Measurements from ENCODE around the gene BPIFB4.
"Not testable (repeated sequence)": the region's sequence is repeated elsewhere in the genome, so short reads cannot be mapped to it uniquely, and the experiment has no call there.

The BPIFB4 gene

DNA sequence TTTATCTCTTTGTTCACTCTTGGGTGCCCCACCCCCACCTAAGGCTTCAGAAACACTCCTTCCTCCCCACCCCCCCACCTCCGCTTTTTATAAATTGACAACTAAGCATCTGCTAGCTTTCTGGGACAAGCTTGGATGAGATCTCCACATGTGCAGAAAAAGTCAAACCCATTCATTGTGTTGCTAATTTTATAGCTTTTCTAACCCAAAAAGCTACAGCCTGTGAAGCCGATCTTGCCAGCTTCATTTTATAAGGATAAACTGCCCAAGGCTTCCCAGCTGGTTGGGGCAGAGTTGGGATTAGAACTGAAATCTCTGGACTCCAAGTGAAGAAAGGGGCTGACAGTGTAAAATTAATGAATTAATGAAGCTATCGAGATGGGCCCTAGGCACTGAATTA lies 24.1 kb downstream of the BPIFB4 start:
- Histone ChIP-seq H3K36me3 (ENCODE audit: control insufficient read depth, insufficient read depth, low read length) (no peaks in the 10 kb centered on the region), H3K9me3 (ENCODE audit: control insufficient read depth, insufficient read depth, low read length) (no peaks in the 10 kb centered on the region), H3K27me3 (ENCODE audit: control insufficient read depth, insufficient read depth, low read length) (no peaks in the 10 kb centered on the region), H3K4me3 (ENCODE audit: low read length) (no peak overlapping the region), H3K4me1 (ENCODE audit: control insufficient read depth, insufficient read depth, low read length) (no peaks in the 10 kb centered on the region), H3K27ac (ENCODE audit: low read length) (no peak overlapping the region)
- no peak for DNase-seq (ENCODE audit: low read depth, low spot score)
- no CpG with 5 or more reads among the region's 3 CpGs for WGBS (ENCODE audit: insufficient coverage, insufficient read length)

- Histone ChIP-seq H3K27ac (ENCODE audit: low read length) (no peak overlapping the region), H3K27me3 (ENCODE audit: control insufficient read depth, insufficient read depth, low read length) (no peaks in the 10 kb centered on the region), H3K9me3 (ENCODE audit: control insufficient read depth, insufficient read depth, low read length) (no peaks in the 10 kb centered on the region), H3K4me3 (ENCODE audit: low read length) (no peak overlapping the region), H3K4me1 (ENCODE audit: control insufficient read depth, insufficient read depth, low read length) (no peaks in the 10 kb centered on the region), H3K36me3 (ENCODE audit: control insufficient read depth, insufficient read depth, low read length) (no peaks in the 10 kb centered on the region)
- no CpG with 5 or more reads among the region's 3 CpGs for WGBS (ENCODE audit: insufficient coverage, insufficient read length)
- no peak for DNase-seq (ENCODE audit: low read depth, low spot score)
These were observed 24.9 kb downstream of the BPIFB4 start for GRCh38 chr20:33104336-33104735.

GRCh38 chr20:33105316-33105924 lies 26.0 kb downstream of the BPIFB4 start:
- Histone ChIP-seq H3K4me1 (ENCODE audit: control insufficient read depth, insufficient read depth, low read length) (no peaks in the 10 kb centered on the region), H3K4me3 (ENCODE audit: low read length) (no peak overlapping the region), H3K36me3 (ENCODE audit: control insufficient read depth, insufficient read depth, low read length) (no peaks in the 10 kb centered on the region), H3K27ac (ENCODE audit: low read length) (no peak overlapping the region), H3K27me3 (ENCODE audit: control insufficient read depth, insufficient read depth, low read length) (no peaks in the 10 kb centered on the region), H3K9me3 (ENCODE audit: control insufficient read depth, insufficient read depth, low read length) (no peaks in the 10 kb centered on the region)
- DNase-seq (ENCODE audit: low read depth, low spot score), result no peak
- WGBS (ENCODE audit: insufficient coverage, insufficient read length), result no CpG with 5 or more reads among the region's 8 CpGs

DNA sequence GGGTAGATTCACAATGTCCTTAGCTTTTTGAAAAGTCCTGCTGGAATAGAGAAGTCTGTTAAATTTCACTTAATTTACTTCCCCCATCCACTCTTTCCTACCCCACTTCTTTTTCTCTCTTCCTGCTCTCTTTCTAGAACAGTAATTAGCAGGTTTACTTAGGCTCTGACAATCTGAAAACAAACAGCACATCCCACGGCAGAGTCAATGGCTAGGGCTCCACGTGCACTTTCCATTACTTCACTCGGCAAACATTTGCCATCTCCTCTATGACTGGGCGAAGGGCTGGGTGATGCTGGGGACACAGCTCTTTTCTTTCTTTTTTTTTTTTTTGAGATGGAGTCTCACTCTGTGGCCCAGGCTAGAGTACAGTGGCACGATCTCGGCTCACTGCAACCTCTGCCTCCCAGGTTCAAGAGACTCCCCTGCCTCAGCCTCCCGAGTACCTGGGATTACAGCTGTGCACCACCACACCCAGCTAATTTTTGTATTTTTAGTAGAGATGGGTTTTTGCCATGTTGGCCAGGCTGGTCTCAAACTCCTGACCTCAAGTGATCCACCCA lies 26.7 kb downstream of the BPIFB4 start:
- not testable (repeated sequence) for DNase-seq (ENCODE audit: low read depth, low spot score)

DNA sequence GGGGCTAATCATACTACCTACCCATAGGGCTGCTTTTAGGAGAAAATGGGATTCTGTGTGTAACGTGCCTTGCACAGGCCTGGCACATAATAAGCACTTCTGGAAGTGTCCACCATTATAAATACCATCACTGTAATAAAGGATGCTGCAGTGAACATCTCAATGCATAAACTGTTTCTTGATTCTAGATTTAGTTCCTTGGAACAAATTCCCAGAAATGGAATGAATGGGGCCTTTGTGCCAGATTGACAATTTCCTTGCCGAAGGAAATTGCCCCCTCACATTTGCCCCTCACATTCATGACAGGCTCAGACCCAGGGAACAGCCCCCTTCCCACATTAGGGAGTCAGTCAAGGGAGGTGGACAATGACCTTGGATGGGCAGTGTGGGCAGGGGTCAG lies 29.2 kb downstream of the BPIFB4 start:
- WGBS (ENCODE audit: insufficient coverage, insufficient read length), result no CpG with 5 or more reads among the region's 2 CpGs
- H3K27ac ChIP-seq (ENCODE audit: low read length), result no peak overlapping the region
- no peaks in the 10 kb centered on the region for H3K27me3 ChIP-seq (ENCODE audit: control insufficient read depth, insufficient read depth, low read length)

More for the DNA sequence above, 26.7 kb downstream of the BPIFB4 start:
- WGBS (ENCODE audit: insufficient coverage, insufficient read length), result no CpG with 5 or more reads among the region's 7 CpGs
- H3K4me1 ChIP-seq (ENCODE audit: control insufficient read depth, insufficient read depth, low read length); H3K9me3 ChIP-seq (ENCODE audit: control insufficient read depth, insufficient read depth, low read length); H3K4me3 ChIP-seq (ENCODE audit: low read length); H3K27me3 ChIP-seq (ENCODE audit: control insufficient read depth, insufficient read depth, low read length); H3K36me3 ChIP-seq (ENCODE audit: control insufficient read depth, insufficient read depth, low read length); H3K27ac ChIP-seq (ENCODE audit: low read length): not testable (repeated sequence)

GRCh38 chr20:33110147-33110825 lies 30.8 kb downstream of the BPIFB4 start:
- Histone ChIP-seq H3K9me3 (ENCODE audit: control insufficient read depth, insufficient read depth, low read length) (no peaks in the 10 kb centered on the region), H3K27ac (ENCODE audit: low read length) (no peak overlapping the region), H3K27me3 (ENCODE audit: control insufficient read depth, insufficient read depth, low read length) (no peaks in the 10 kb centered on the region), H3K4me1 (ENCODE audit: control insufficient read depth, insufficient read depth, low read length) (no peaks in the 10 kb centered on the region), H3K36me3 (ENCODE audit: control insufficient read depth, insufficient read depth, low read length) (no peaks in the 10 kb centered on the region), H3K4me3 (ENCODE audit: low read length) (no peak overlapping the region)
- no peak for DNase-seq (ENCODE audit: low read depth, low spot score)
- WGBS (ENCODE audit: insufficient coverage, insufficient read length), result no CpG with 5 or more reads among the region's 8 CpGs

More for the DNA sequence above, 29.2 kb downstream of the BPIFB4 start:
- DNase-seq (ENCODE audit: low read depth, low spot score), result no peak
- Histone ChIP-seq H3K9me3 (ENCODE audit: control insufficient read depth, insufficient read depth, low read length) (no peaks in the 10 kb centered on the region), H3K36me3 (ENCODE audit: control insufficient read depth, insufficient read depth, low read length) (no peaks in the 10 kb centered on the region), H3K4me1 (ENCODE audit: control insufficient read depth, insufficient read depth, low read length) (no peaks in the 10 kb centered on the region), H3K4me3 (ENCODE audit: low read length) (no peak overlapping the region)

GRCh38 chr20:33111306-33111705 lies 31.9 kb downstream of the BPIFB4 start:
- Histone ChIP-seq H3K27ac (ENCODE audit: low read length) (no peak overlapping the region), H3K27me3 (ENCODE audit: control insufficient read depth, insufficient read depth, low read length) (no peaks in the 10 kb centered on the region), H3K4me3 (ENCODE audit: low read length) (no peak overlapping the region), H3K4me1 (ENCODE audit: control insufficient read depth, insufficient read depth, low read length) (no peaks in the 10 kb centered on the region), H3K9me3 (ENCODE audit: control insufficient read depth, insufficient read depth, low read length) (no peaks in the 10 kb centered on the region), H3K36me3 (ENCODE audit: control insufficient read depth, insufficient read depth, low read length) (no peaks in the 10 kb centered on the region)
- DNase-seq (ENCODE audit: low read depth, low spot score), result no peak
- no CpG with 5 or more reads among the region's 5 CpGs for WGBS (ENCODE audit: insufficient coverage, insufficient read length)

GRCh38 chr20:33112547-33113386 lies 33.3 kb downstream of the BPIFB4 start:
- Histone ChIP-seq H3K27me3 (ENCODE audit: control insufficient read depth, insufficient read depth, low read length) (no peaks in the 10 kb centered on the region), H3K4me1 (ENCODE audit: control insufficient read depth, insufficient read depth, low read length) (no peaks in the 10 kb centered on the region), H3K9me3 (ENCODE audit: control insufficient read depth, insufficient read depth, low read length) (no peaks in the 10 kb centered on the region), H3K36me3 (ENCODE audit: control insufficient read depth, insufficient read depth, low read length) (no peaks in the 10 kb centered on the region), H3K27ac (ENCODE audit: low read length) (no peak overlapping the region), H3K4me3 (ENCODE audit: low read length) (no peak overlapping the region)
- no CpG with 5 or more reads among the region's 7 CpGs for WGBS (ENCODE audit: insufficient coverage, insufficient read length)
- DNase-seq (ENCODE audit: low read depth, low spot score), result no peak

GRCh38 chr20:33113387-33113908 lies 34.0 kb downstream of the BPIFB4 start:
- no peak overlapping the region for H3K4me3 ChIP-seq (ENCODE audit: low read length)
- no CpG with 5 or more reads among the region's 6 CpGs for WGBS (ENCODE audit: insufficient coverage, insufficient read length)
- H3K27me3 ChIP-seq (ENCODE audit: control insufficient read depth, insufficient read depth, low read length), result no peaks in the 10 kb centered on the region
- no peak overlapping the region for H3K27ac ChIP-seq (ENCODE audit: low read length)
- H3K36me3 ChIP-seq (ENCODE audit: control insufficient read depth, insufficient read depth, low read length), result no peaks in the 10 kb centered on the region
- DNase-seq (ENCODE audit: low read depth, low spot score), result no peak
- H3K4me1 ChIP-seq (ENCODE audit: control insufficient read depth, insufficient read depth, low read length), result no peaks in the 10 kb centered on the region
- H3K9me3 ChIP-seq (ENCODE audit: control insufficient read depth, insufficient read depth, low read length), result no peaks in the 10 kb centered on the region

- DNase-seq (ENCODE audit: low read depth, low spot score); H3K36me3 ChIP-seq (ENCODE audit: control insufficient read depth, insufficient read depth, low read length); H3K27ac ChIP-seq (ENCODE audit: low read length); H3K27me3 ChIP-seq (ENCODE audit: control insufficient read depth, insufficient read depth, low read length); H3K9me3 ChIP-seq (ENCODE audit: control insufficient read depth, insufficient read depth, low read length); H3K4me3 ChIP-seq (ENCODE audit: low read length); H3K4me1 ChIP-seq (ENCODE audit: control insufficient read depth, insufficient read depth, low read length): not testable (repeated sequence)
- WGBS (ENCODE audit: insufficient coverage, insufficient read length), result no CpG with 5 or more reads among the region's 34 CpGs
These were observed 36.1 kb downstream of the BPIFB4 start for GRCh38 chr20:33115501-33115900.
